Trophoblast cell (in vitro differentiated cells and primary cell): ENCODE data around the gene PIK3AP1.
A peak's percentile ranks its signal among the peaks of the same experiment; 100 is the strongest.

ENCODE experiments used
- DNase-seq, 2 donors: peaks; one replicate each; pipeline ENCODE4 v3.0.0-alpha.2; 2016
- H2AFZ ChIP-seq: 2 replicates; pipeline ENCODE4 v1.6.1; 2013; ENCODE audit warnings: low read length, moderate library complexity, mild to moderate bottlenecking; ENCODE audit not compliant: insufficient read depth, poor library complexity
- H2AK5ac ChIP-seq: 2 replicates; pipeline ENCODE4 v1.6.1; 2013; ENCODE audit warnings: mild to moderate bottlenecking, low read length
- H2BK120ac ChIP-seq: 2 replicates; pipeline ENCODE4 v1.6.1; 2013; ENCODE audit warnings: low read length, mild to moderate bottlenecking, moderate library complexity; ENCODE audit not compliant: insufficient read depth, poor library complexity
- H2BK12ac ChIP-seq: 2 replicates; pipeline ENCODE4 v1.6.1; 2013; ENCODE audit warnings: mild to moderate bottlenecking, low read length, moderate library complexity
- H2BK5ac ChIP-seq: 2 replicates; pipeline ENCODE4 v1.6.1; 2013; ENCODE audit warnings: low read length, low read depth, moderate library complexity, mild to moderate bottlenecking; ENCODE audit not compliant: poor library complexity
- H3K14ac ChIP-seq: 2 replicates; pipeline ENCODE4 v1.6.1; 2013; ENCODE audit warnings: mild to moderate bottlenecking, low read length
- H3K18ac ChIP-seq: 2 replicates; pipeline ENCODE4 v1.6.1; 2013; ENCODE audit warnings: mild to moderate bottlenecking, low read length
- H3K23ac ChIP-seq: 2 replicates; pipeline ENCODE4 v1.6.1; 2013; ENCODE audit warnings: low read length
- H3K27ac ChIP-seq: 2 replicates; pipeline ENCODE4 v1.5.1; 2013; ENCODE audit warnings: low read depth, mild to moderate bottlenecking, inconsistent platforms, low read length, moderate library complexity
- H3K27me3 ChIP-seq: 2 replicates; pipeline ENCODE4 v1.6.1; 2013; ENCODE audit warnings: inconsistent platforms, mild to moderate bottlenecking, low read length, moderate library complexity; ENCODE audit not compliant: insufficient read depth
- H3K36me3 ChIP-seq, 2 experiments: 1 replicate in 1 of 2; 2 replicates in 1 of 2; pipeline ENCODE4 v1.6.1; 2013; ENCODE audit warnings: low read length in 2 of 2, mild to moderate bottlenecking in 2 of 2, moderate library complexity in 1 of 2; ENCODE audit not compliant: insufficient read depth in 2 of 2, control insufficient read depth in 1 of 2
- H3K4ac ChIP-seq: 2 replicates; pipeline ENCODE4 v1.6.1; 2013; ENCODE audit warnings: low read depth, mild to moderate bottlenecking, low read length, moderate library complexity
- H3K4me1 ChIP-seq, 2 experiments: 1 replicate in 1 of 2; 2 replicates in 1 of 2; pipeline ENCODE4 v1.6.1; 2013; ENCODE audit warnings: low read length in 2 of 2, mild to moderate bottlenecking in 2 of 2, moderate library complexity in 1 of 2; ENCODE audit not compliant: insufficient read depth in 2 of 2, control insufficient read depth in 1 of 2
- H3K4me2 ChIP-seq: 2 replicates; pipeline ENCODE4 v1.6.1; 2013; ENCODE audit warnings: inconsistent platforms, mild to moderate bottlenecking, low read length, moderate library complexity
- H3K4me3 ChIP-seq: 2 replicates; pipeline ENCODE4 v1.5.1; 2013; ENCODE audit warnings: mild to moderate bottlenecking, low read depth, low read length, inconsistent platforms
- H3K79me1 ChIP-seq: one replicate; pipeline ENCODE4 v1.6.1; 2013; ENCODE audit warnings: low read length
- H3K79me2 ChIP-seq: 2 replicates; pipeline ENCODE4 v1.6.1; 2013; ENCODE audit warnings: low read length, mild to moderate bottlenecking; ENCODE audit not compliant: control insufficient read depth, insufficient read depth, poor library complexity
- H3K9ac ChIP-seq: 2 replicates; pipeline ENCODE4 v1.6.1; 2013; ENCODE audit warnings: mild to moderate bottlenecking, low read length
- H3K9me3 ChIP-seq: 2 replicates; pipeline ENCODE4 v1.6.1; 2013; ENCODE audit warnings: low read depth, mild to moderate bottlenecking, control low read depth, inconsistent platforms, low read length; ENCODE audit not compliant: insufficient read depth
- H4K12ac ChIP-seq: 2 replicates; pipeline ENCODE4 v1.6.1; 2013; ENCODE audit warnings: low read depth, mild to moderate bottlenecking, low read length, moderate library complexity
- H4K8ac ChIP-seq: 2 replicates; pipeline ENCODE4 v1.6.1; 2013; ENCODE audit warnings: low read depth, mild to moderate bottlenecking, low read length, moderate library complexity
- H4K91ac ChIP-seq: one replicate; pipeline ENCODE4 v1.6.1; 2013; ENCODE audit warnings: low read depth, mild to moderate bottlenecking, low read length, moderate library complexity
- WGBS: extraction: QIAGEN DNeasy Blood & Tissue Kit; methylation state at CpG from one replicate; pipeline ENCODE4 v1.1.7; 2013; ENCODE audit warnings: missing lambda C conversion rate; ENCODE audit not compliant: insufficient read length, insufficient coverage; ENCODE audit errors: extremely low coverage; 5-methylcytosine and 5-hydroxymethylcytosine counted together

PIK3AP1 gene

DNA sequence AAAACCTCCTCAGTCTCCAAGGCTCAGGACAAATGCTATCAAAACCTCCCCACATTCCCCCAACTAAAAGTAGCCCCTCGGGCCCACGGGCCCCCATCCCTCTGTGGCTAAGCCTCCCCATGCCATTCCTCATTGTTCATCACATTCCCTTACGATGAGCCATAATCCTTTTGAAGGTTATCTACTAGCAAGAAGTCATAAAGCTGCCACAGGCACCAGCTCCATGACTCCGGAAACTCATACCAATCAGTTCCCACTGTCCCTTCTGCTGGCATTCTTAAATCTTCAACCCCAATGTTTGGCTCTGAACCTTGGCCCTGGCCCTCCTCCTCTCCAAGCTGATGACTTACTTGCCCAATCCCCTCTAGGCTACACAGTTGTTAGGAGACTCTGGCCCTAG lies 114.1 kb downstream of the PIK3AP1 start:
- Histone ChIP-seq H3K4me3 (no peak overlapping the region), H3K27me3 (no peaks in the 10 kb centered on the region), H3K27ac (no peak overlapping the region), H3K9ac (no peak overlapping the region), H4K8ac (no peak overlapping the region), H3K4me2 (no peak overlapping the region), H3K79me1 (no peaks in the 10 kb centered on the region), H3K18ac (no peak overlapping the region), H2AK5ac (no peak overlapping the region), H3K9me3 (no peaks in the 10 kb centered on the region), H3K36me3 (no peaks in the 10 kb centered on the region), H3K23ac (no peak overlapping the region), H2BK5ac (no peak overlapping the region), H3K79me2 (no peaks in the 10 kb centered on the region), H4K91ac (no peak overlapping the region), H4K12ac (no peak overlapping the region), H3K4me1 (peaks cover 4 to 6% of the 10 kb centered on the region in 2 experiments), H2BK120ac (no peak overlapping the region), H3K14ac (no peak overlapping the region), H2AFZ (no peak overlapping the region), H3K4ac (no peak overlapping the region), H2BK12ac (no peak overlapping the region)
- WGBS: no CpG with 5 or more reads among the region's 4 CpGs
- DNase-seq: peak; percentile 56 to 80

DNA sequence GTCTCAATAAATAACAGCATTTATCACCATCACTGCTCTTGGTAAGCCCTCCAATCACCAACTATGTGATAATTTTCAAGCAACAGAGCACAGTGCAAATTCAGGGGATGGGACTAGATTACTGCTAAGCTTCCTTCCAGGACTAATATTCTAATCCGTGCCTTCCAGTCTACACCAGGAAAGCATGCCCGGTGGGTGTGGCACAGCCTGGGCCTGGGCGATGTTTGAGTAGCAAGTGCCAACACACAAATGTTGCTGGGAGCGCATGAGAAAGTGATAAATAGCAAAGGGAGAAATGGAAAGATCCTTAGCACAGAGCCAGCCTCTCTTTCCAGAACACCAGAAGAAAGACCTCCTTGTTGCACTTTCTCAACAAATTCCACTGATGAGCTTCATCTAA lies 120.0 kb downstream of the PIK3AP1 start:
- H4K91ac ChIP-seq: no peak overlapping the region
- H3K27ac ChIP-seq: no peak overlapping the region
- no peak overlapping the region for H2AK5ac ChIP-seq
- no peaks in the 10 kb centered on the region for H3K27me3 ChIP-seq
- WGBS: no CpG with 5 or more reads among the region's 4 CpGs
- DNase-seq: no peak
- no peak overlapping the region for H4K8ac ChIP-seq
- H3K14ac ChIP-seq: no peak overlapping the region
- no peak overlapping the region for H4K12ac ChIP-seq
- no peak overlapping the region for H3K23ac ChIP-seq
- H3K4me3 ChIP-seq: no peak overlapping the region
- H2BK12ac ChIP-seq: no peak overlapping the region
- no peak overlapping the region for H3K18ac ChIP-seq
- H3K4me2 ChIP-seq: no peak overlapping the region
- H3K36me3 ChIP-seq: no peaks in the 10 kb centered on the region
- no peak overlapping the region for H2AFZ ChIP-seq
- no peak overlapping the region for H3K4ac ChIP-seq
- H3K79me1 ChIP-seq: peaks cover 2% of the 10 kb centered on the region
- H3K4me1 ChIP-seq: no peaks in the 10 kb centered on the region
- no peaks in the 10 kb centered on the region for H3K9me3 ChIP-seq
- peak overlapping the region; percentile 25 for H3K9ac ChIP-seq
- H2BK5ac ChIP-seq: no peak overlapping the region
- no peak overlapping the region for H2BK120ac ChIP-seq
- no peaks in the 10 kb centered on the region for H3K79me2 ChIP-seq

DNA sequence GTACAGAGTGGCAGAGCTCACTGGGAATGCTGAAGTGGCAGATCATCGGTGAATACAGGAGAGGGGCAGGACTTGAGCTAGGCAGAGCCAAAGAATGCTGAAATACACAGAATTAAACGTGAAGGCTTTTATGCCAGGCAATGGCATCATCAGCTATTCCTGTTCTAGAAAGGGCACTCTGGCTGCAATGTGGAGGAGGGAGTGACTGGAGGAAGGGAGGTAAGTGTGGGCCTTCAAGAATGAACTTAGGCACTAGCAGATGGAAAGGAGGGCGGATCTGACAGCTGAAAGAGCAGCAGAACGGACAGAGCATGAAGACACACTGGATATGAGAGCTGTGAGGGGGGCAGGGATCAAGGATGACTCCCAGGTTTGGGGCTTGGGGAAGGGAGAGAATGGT lies 121.5 kb downstream of the PIK3AP1 start:
- Histone ChIP-seq H3K14ac (no peak overlapping the region), H3K9me3 (no peaks in the 10 kb centered on the region)
- WGBS: no CpG with 5 or more reads among the region's 4 CpGs

DNA sequence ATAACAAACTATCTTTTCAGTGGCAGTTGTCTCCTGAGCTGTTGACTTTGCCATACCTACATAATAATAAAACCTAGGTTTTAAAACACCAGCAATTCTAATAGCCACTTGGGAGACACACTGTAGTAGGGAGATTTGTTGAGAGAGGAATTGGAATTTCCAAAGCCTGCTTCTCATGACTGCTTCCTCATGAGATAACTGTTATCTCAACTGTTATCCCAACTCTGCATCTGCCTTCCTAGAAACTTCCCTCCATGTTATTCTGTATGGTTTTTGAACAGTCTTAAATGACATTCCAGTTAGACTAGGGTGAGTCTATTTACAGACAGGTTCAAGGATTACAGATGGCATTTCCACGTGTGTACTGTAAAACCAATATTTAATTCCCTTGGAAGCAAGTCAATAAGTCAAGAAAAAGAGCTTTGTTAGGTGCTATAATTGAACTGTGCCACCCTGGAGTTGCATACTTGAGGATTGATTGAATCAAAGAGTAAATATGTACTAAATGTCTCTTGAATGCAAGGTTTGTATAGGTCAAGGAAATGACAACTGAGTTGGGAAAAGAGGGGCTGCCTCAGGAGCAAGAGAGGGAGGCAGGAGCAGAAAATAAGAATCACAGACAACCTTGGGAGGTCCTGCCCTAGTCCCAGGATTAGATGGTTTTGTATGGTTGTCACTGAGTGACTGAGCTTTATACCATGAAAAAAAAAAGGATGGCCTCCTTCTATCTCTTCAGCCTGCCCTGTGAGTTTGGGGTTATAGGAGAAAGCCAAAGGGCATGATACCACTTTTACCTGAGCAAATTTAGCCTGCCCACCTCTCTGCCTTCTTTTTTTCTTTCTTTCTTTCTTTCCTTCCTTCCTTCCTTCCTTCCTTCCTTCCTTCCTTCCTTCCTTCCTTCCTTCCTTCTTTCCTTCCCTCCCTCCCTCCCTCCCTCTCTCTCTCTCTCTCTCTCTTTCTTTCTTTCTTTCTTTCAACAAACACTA lies 123.6 kb downstream of the PIK3AP1 start:
- Histone ChIP-seq H2AK5ac (no peak overlapping the region), H3K9ac (no peak overlapping the region), H3K27ac (no peak overlapping the region), H3K9me3 (no peaks in the 10 kb centered on the region), H3K23ac (no peak overlapping the region), H2AFZ (no peak overlapping the region), H2BK120ac (no peak overlapping the region), H3K18ac (no peak overlapping the region), H4K8ac (no peak overlapping the region), H3K4ac (no peak overlapping the region), H3K4me1 (no peaks in the 10 kb centered on the region), H2BK5ac (no peak overlapping the region), H4K91ac (no peak overlapping the region), H3K4me2 (no peak overlapping the region), H3K79me2 (no peaks in the 10 kb centered on the region), H3K4me3 (no peak overlapping the region), H3K79me1 (peaks cover 2% of the 10 kb centered on the region), H3K36me3 (no peaks in the 10 kb centered on the region), H4K12ac (no peak overlapping the region), H2BK12ac (no peak overlapping the region), H3K14ac (no peak overlapping the region), H3K27me3 (no peaks in the 10 kb centered on the region)
- peak in 1 of 2 donors; percentile 20 for DNase-seq
- no CpG with 5 or more reads among the region's 1 CpG for WGBS

More for the DNA sequence above, 121.5 kb downstream of the PIK3AP1 start:
- no peaks in the 10 kb centered on the region for H3K27me3 ChIP-seq
- H3K79me2 ChIP-seq: no peaks in the 10 kb centered on the region
- peaks cover 2% of the 10 kb centered on the region for H3K79me1 ChIP-seq
- H3K23ac ChIP-seq: no peak overlapping the region
- H4K91ac ChIP-seq: no peak overlapping the region
- no peak overlapping the region for H2BK12ac ChIP-seq
- no peak overlapping the region for H3K27ac ChIP-seq
- no peak overlapping the region for H4K8ac ChIP-seq
- H3K4ac ChIP-seq: no peak overlapping the region
- no peak overlapping the region for H3K18ac ChIP-seq
- H3K4me1 ChIP-seq: no peaks in the 10 kb centered on the region
- no peak overlapping the region for H3K9ac ChIP-seq
- H2AK5ac ChIP-seq: no peak overlapping the region
- H3K4me2 ChIP-seq: no peak overlapping the region
- no peaks in the 10 kb centered on the region for H3K36me3 ChIP-seq
- H3K4me3 ChIP-seq: no peak overlapping the region
- no peak overlapping the region for H4K12ac ChIP-seq
- no peak overlapping the region for H2BK120ac ChIP-seq
- H2AFZ ChIP-seq: no peak overlapping the region
- no peak overlapping the region for H2BK5ac ChIP-seq
- no peak for DNase-seq
